ENCODE results near the gene SLC36A3.
"Not testable (repeated sequence)": the region's sequence is repeated elsewhere in the genome, so short reads cannot be mapped to it uniquely, and the experiment has no call there.

Gene SLC36A3

GRCh38 chr5:151258816-151259215, 44.8 kb downstream of the SLC36A3 start:
- no peak for DNase-seq

GRCh38 chr5:151258201-151258611, 45.4 kb downstream of the SLC36A3 start:
- peak; percentile 19 for DNase-seq

- no peak for DNase-seq
Observed at GRCh38 chr5:151257731-151258181, 45.8 kb downstream of the SLC36A3 start.

- DNase-seq, result no peak
Observed at GRCh38 chr5:151255621-151256286, 47.8 kb downstream of the SLC36A3 start.

- not testable (repeated sequence) for DNase-seq
Observed at GRCh38 chr5:151254990-151255389, 48.6 kb downstream of the SLC36A3 start.

- no peak for DNase-seq
Observed at GRCh38 chr5:151254556-151254955, 49.0 kb downstream of the SLC36A3 start.

GRCh38 chr5:151253605-151253950, 50.0 kb downstream of the SLC36A3 start:
- DNase-seq, result no peak

- peak; percentile 99 for DNase-seq
Observed at GRCh38 chr5:151252762-151253604, 50.6 kb downstream of the SLC36A3 start, which contains the start of gene GM2A. TSS of gene GM2A (plus strand) at chr5:151253185. CDS start at chr5:151253217, 32 bp downstream.

- DNase-seq, result no peak
Observed at GRCh38 chr5:151251621-151252020, 51.9 kb downstream of the SLC36A3 start.

- peak; percentile 70 for DNase-seq
Observed at GRCh38 chr5:151251001-151251551, 52.5 kb downstream of the SLC36A3 start.

GRCh38 chr5:151250346-151251000, 53.1 kb downstream of the SLC36A3 start:
- DNase-seq, result no peak

GRCh38 chr5:151249281-151249680, 54.3 kb downstream of the SLC36A3 start:
- DNase-seq, result no peak

- DNase-seq, result no peak
Observed at GRCh38 chr5:151248651-151249050, 54.9 kb downstream of the SLC36A3 start.

- no peak for DNase-seq
Observed at GRCh38 chr5:151245680-151246219, 57.8 kb downstream of the SLC36A3 start.

GRCh38 chr5:151244206-151244605, 59.4 kb downstream of the SLC36A3 start:
- no peak for DNase-seq

GRCh38 chr5:151243564-151243963, 60.0 kb downstream of the SLC36A3 start:
- no peak for DNase-seq

- DNase-seq, result no peak
Observed at GRCh38 chr5:151243127-151243526, 60.4 kb downstream of the SLC36A3 start.

- no peak for DNase-seq
Observed at GRCh38 chr5:151240924-151241635, 62.5 kb downstream of the SLC36A3 start.

- not testable (repeated sequence) for DNase-seq
Observed at GRCh38 chr5:151240268-151240835, 63.2 kb downstream of the SLC36A3 start.

- peak; percentile 68 for DNase-seq
Observed at GRCh38 chr5:151239237-151239861, 64.2 kb downstream of the SLC36A3 start.

- DNase-seq, result no peak
Observed at GRCh38 chr5:151238303-151238741, 65.2 kb downstream of the SLC36A3 start.

Data from CD4-positive, alpha-beta T cell treated with Interleukin-17A for 1 hour (primary cell).